ENCODE measurements around the gene PDE1A. TPM values are rescaled to one million over a fixed set of nuclear protein-coding genes. Genes with fewer than 3 reads are reported as not detected.

Gene PDE1A
- total and polyA plus RNA-seq, 2 donors (not counting 1 experiment from before 2014, with no cell fraction given), result 0.07 TPM; not detected in 1

GRCh38 chr2:182248898-182249297, 177.9 kb downstream of the PDE1A start:
- intact Hi-C loops (cut with micrococcal nuclease), result no loop called here
- no peaks in the 10 kb centered on the region for H3K36me3 ChIP-seq (replicated peaks in 1 of 2; ENCODE audit: control extremely low read depth in 1 of 2, control insufficient read depth in 1 of 2, extremely low read depth in 1 of 2, insufficient read depth in 2 of 2, low read length in 1 of 2)
- Mint-ChIP-seq H3K4me1 (no peaks in the 10 kb centered on the region), H3K4me3 (no peak overlapping the region), H3K9me3 (ENCODE audit: insufficient read depth) (no peaks in the 10 kb centered on the region), H3K27me3 (peaks cover 11% of the 10 kb centered on the region), H3K27ac (no peak overlapping the region)
- H3K4me1 ChIP-seq (ENCODE audit: control insufficient read depth in 2 of 2, insufficient read depth in 2 of 2, low read length in 2 of 2), result no peaks in the 10 kb centered on the region
- H3K79me2 ChIP-seq (ENCODE audit: control insufficient read depth, insufficient read depth, low read length), result no peaks in the 10 kb centered on the region
- DNase-seq, result no peak
- no peak overlapping the region for H3K4me3 ChIP-seq (ENCODE audit: control extremely low read depth in 1 of 5, extremely low read depth in 1 of 5, insufficient read depth in 1 of 5, low read depth in 2 of 5, low read length in 4 of 5)
- H3K27ac ChIP-seq (ENCODE audit: low read length in 2 of 2), result no peak overlapping the region
- 100% methylated on average over 1 of the region's 2 CpGs for WGBS (ENCODE audit: insufficient coverage)
- no peak overlapping the region for H3K4me2 ChIP-seq (replicated peaks; ENCODE audit: low read depth, low read length, poor library complexity, severe bottlenecking)
- no peaks in the 10 kb centered on the region for H3K27me3 ChIP-seq (replicated peaks in 1 of 4; ENCODE audit: control extremely low read depth in 1 of 4, control insufficient read depth in 3 of 4, insufficient read depth in 4 of 4, low read length in 3 of 4)
- ChIA-PET POLR2A (no interaction called here), CTCF (no interaction called here)
- H3K9me3 ChIP-seq (ENCODE audit: control extremely low read depth in 1 of 3, control insufficient read depth in 2 of 3, insufficient read depth in 1 of 3, low read length in 2 of 3), result no peaks in the 10 kb centered on the region
- no peak for ATAC-seq (ENCODE audit: low read depth)
- no peak for TF ChIP-seq EZH2 (IDR thresholded peaks at IDR 0.05; ENCODE audit: borderline replicate concordance, insufficient read depth, low read depth, low read length, poor library complexity, severe bottlenecking)
- TF ChIP-seq CTCF (IDR thresholded peaks at IDR 0.05), result no peak
- H3K9ac ChIP-seq (ENCODE audit: low read length), result no peak overlapping the region
- H2AFZ ChIP-seq (ENCODE audit: insufficient read depth, low read depth, low read length, poor library complexity, severe bottlenecking), result no peak overlapping the region
- H4K20me1 ChIP-seq (ENCODE audit: control insufficient read depth, insufficient read depth, low read length, poor library complexity, severe bottlenecking), result no peaks in the 10 kb centered on the region

- Histone ChIP-seq H3K79me2 (ENCODE audit: control insufficient read depth, insufficient read depth, low read length) (no peaks in the 10 kb centered on the region), H3K4me3 (ENCODE audit: control extremely low read depth in 1 of 5, extremely low read depth in 1 of 5, insufficient read depth in 1 of 5, low read depth in 2 of 5, low read length in 4 of 5) (no peak overlapping the region), H3K27me3 (replicated peaks in 1 of 4; ENCODE audit: control extremely low read depth in 1 of 4, control insufficient read depth in 3 of 4, insufficient read depth in 4 of 4, low read length in 3 of 4) (no peaks in the 10 kb centered on the region), H4K20me1 (ENCODE audit: control insufficient read depth, insufficient read depth, low read length, poor library complexity, severe bottlenecking) (no peaks in the 10 kb centered on the region), H3K9me3 (ENCODE audit: control extremely low read depth in 1 of 3, control insufficient read depth in 2 of 3, insufficient read depth in 1 of 3, low read length in 2 of 3) (no peaks in the 10 kb centered on the region), H3K4me2 (replicated peaks; ENCODE audit: low read depth, low read length, poor library complexity, severe bottlenecking) (no peak overlapping the region), H2AFZ (ENCODE audit: insufficient read depth, low read depth, low read length, poor library complexity, severe bottlenecking) (no peak overlapping the region), H3K27ac (ENCODE audit: low read length in 2 of 2) (no peak overlapping the region), H3K36me3 (replicated peaks in 1 of 2; ENCODE audit: control extremely low read depth in 1 of 2, control insufficient read depth in 1 of 2, extremely low read depth in 1 of 2, insufficient read depth in 2 of 2, low read length in 1 of 2) (no peaks in the 10 kb centered on the region), H3K4me1 (ENCODE audit: control insufficient read depth in 2 of 2, insufficient read depth in 2 of 2, low read length in 2 of 2) (no peaks in the 10 kb centered on the region), H3K9ac (ENCODE audit: low read length) (no peak overlapping the region)
- Mint-ChIP-seq H3K4me3 (no peak overlapping the region), H3K9me3 (ENCODE audit: insufficient read depth) (no peaks in the 10 kb centered on the region), H3K4me1 (no peaks in the 10 kb centered on the region), H3K27me3 (peaks cover 11% of the 10 kb centered on the region), H3K27ac (no peak overlapping the region)
- 40% methylated on average over 2 of the region's 6 CpGs for WGBS (ENCODE audit: insufficient coverage)
- ChIA-PET CTCF (no interaction called here), POLR2A (no interaction called here)
- no peak for TF ChIP-seq CTCF (IDR thresholded peaks at IDR 0.05)
- TF ChIP-seq EZH2 (IDR thresholded peaks at IDR 0.05; ENCODE audit: borderline replicate concordance, insufficient read depth, low read depth, low read length, poor library complexity, severe bottlenecking), result no peak
- DNase-seq (no peak), ATAC-seq (ENCODE audit: low read depth) (no peak)
- intact Hi-C loops (cut with micrococcal nuclease), result no loop called here
These were observed 178.5 kb downstream of the PDE1A start for GRCh38 chr2:182248362-182248761.

All from B cell (primary cell).